NCI-H1436 treated with DMSO at 0.1 percent for 48 hours (cell line): ENCODE data around the gene ARHGEF7.

ENCODE experiments used
- DNase-seq: peaks from one replicate; lab custom pipeline; 2025; lab: John Stamatoyannopoulos, UW

Gene ARHGEF7

GRCh38 chr13:111110054-111110453 is 5.1 kb upstream of the ARHGEF7 start:
- no peak for DNase-seq

- DNase-seq = no peak
These were observed 3.7 kb upstream of the ARHGEF7 start for GRCh38 chr13:111111376-111111937.

- no peak for DNase-seq
These were observed 2.9 kb upstream of the ARHGEF7 start for GRCh38 chr13:111112196-111112595.

- no peak for DNase-seq
These were observed 599 bp upstream of the ARHGEF7 start for GRCh38 chr13:111114362-111115060.

- DNase-seq = no peak
These were observed 933 bp downstream of the ARHGEF7 start for GRCh38 chr13:111115965-111116521.

- DNase-seq = no peak
These were observed 1.7 kb downstream of the ARHGEF7 start for GRCh38 chr13:111116856-111117255.

GRCh38 chr13:111117289-111117688 is 2.2 kb downstream of the ARHGEF7 start:
- DNase-seq = no peak

GRCh38 chr13:111117961-111118360 is 2.9 kb downstream of the ARHGEF7 start:
- no peak for DNase-seq

GRCh38 chr13:111118898-111119607 is 3.9 kb downstream of the ARHGEF7 start:
- DNase-seq = no peak

- DNase-seq = no peak
These were observed 4.9 kb downstream of the ARHGEF7 start for GRCh38 chr13:111119966-111120365.

GRCh38 chr13:111120422-111120821 is 5.3 kb downstream of the ARHGEF7 start:
- DNase-seq = no peak

GRCh38 chr13:111120913-111121312 is 5.8 kb downstream of the ARHGEF7 start:
- DNase-seq = no peak

- no peak for DNase-seq
These were observed 6.4 kb downstream of the ARHGEF7 start for GRCh38 chr13:111121506-111121905.

- DNase-seq = no peak
These were observed 6.9 kb downstream of the ARHGEF7 start for GRCh38 chr13:111122056-111122455.

- no peak for DNase-seq
These were observed 7.5 kb downstream of the ARHGEF7 start for GRCh38 chr13:111122631-111123030.

GRCh38 chr13:111123221-111123620 is 8.1 kb downstream of the ARHGEF7 start:
- DNase-seq = no peak

GRCh38 chr13:111123649-111124048 is 8.5 kb downstream of the ARHGEF7 start:
- no peak for DNase-seq

GRCh38 chr13:111126509-111126908 is 11.4 kb downstream of the ARHGEF7 start:
- no peak for DNase-seq

GRCh38 chr13:111129465-111130115 is 14.5 kb downstream of the ARHGEF7 start:
- DNase-seq = no peak

- no peak for DNase-seq
These were observed 15.0 kb downstream of the ARHGEF7 start for GRCh38 chr13:111130116-111130508.

GRCh38 chr13:111131048-111131447 is 15.9 kb downstream of the ARHGEF7 start:
- DNase-seq = no peak

GRCh38 chr13:111131611-111132010 is 16.5 kb downstream of the ARHGEF7 start:
- no peak for DNase-seq
